Stimulated activated CD4-positive, alpha-beta T cell treated with anti-CD3 and anti-CD28 coated beads, Interleukin-1b, Interleukin-23, amount 100 ng/mL, for 48 hours (primary cell): ENCODE data around the gene GNG13.
"Not testable (repeated sequence)": the region's sequence is repeated elsewhere in the genome, so short reads cannot be mapped to it uniquely, and the experiment has no call there.

Source experiments
- DNase-seq: peaks from one replicate; pipeline ENCODE4 v3.0.0-alpha.2; 2020

The GNG13 gene

DNA sequence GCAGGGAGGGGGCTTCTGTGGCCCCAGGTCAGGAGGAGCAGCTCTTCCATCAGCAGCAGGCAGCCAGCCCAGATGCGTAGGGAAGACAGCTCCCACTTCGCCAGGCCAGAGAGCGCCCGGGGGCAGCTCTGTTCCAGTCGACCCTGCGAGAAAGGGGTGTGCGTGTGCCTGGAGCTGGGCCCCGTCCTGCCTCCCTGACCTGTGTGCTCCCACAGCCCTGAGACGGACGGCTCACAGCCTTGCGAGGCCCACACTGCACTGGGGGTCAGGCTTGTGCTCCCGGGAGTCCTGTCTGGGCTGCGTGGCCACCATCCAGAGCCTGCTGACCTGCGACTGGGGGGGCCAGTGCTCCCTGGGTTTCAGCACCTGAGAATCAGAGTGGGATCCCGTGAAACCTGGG lies 40.5 kb downstream of the GNG13 start:
- no peak for DNase-seq

DNA sequence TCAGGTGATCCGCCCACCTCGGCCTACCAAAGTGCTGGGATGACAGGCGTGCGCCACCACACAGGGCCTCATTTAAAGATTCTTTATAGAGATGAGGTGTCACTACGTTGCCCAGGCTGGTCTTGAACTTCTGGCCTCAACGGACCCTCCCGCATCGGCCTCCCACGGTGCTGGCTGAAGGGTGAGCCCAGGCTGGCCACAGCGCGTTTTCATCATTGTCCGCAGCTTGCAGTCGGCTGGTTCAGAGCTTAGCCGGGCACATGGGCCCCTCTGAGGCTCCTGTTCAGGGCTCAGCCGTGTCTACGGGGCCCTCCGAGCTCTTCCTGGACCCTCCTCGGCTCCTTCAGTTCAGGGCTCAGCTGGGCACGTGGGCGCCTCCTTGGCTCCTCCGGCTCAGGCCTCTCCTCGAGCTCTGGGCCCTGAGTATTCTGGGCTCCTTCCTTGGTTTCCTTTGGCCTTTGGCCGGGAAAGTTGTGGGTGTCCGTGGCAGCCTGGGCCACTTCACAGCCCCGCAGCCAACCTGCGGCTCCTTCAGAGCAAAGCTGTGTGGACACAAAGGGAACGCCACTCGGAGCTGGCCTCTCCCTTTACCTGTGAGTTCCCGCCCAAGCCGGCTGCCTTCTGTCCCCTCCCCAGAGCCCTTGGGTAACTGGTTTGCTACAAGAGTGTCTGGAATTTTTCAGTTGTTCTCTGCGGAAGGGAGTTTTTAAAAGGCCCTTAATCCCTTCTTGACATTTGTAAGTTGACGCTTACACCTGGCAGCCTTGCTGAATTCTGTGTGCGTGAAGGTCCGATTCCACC lies 41.2 kb downstream of the GNG13 start:
- DNase-seq, result no peak

DNA sequence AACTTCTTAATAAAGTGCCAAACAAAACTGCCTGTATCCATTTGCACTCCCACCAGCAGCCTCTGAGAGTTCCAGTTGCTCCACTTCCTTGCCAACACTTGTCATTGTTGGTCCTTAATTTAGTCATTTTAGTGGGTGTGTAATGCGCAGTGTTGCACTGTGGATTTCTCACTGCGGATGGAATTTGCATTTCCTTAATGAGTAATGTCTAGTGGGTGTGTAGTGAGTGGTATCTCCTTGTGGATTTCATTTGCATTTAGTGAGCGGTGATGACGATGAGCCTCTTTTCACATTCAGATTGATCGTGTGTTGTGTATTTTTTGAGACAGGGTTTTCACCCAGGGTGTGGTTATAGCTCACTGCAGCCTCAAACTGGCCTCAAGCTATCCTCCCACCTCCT lies 44.1 kb downstream of the GNG13 start:
- DNase-seq, result no peak

DNA sequence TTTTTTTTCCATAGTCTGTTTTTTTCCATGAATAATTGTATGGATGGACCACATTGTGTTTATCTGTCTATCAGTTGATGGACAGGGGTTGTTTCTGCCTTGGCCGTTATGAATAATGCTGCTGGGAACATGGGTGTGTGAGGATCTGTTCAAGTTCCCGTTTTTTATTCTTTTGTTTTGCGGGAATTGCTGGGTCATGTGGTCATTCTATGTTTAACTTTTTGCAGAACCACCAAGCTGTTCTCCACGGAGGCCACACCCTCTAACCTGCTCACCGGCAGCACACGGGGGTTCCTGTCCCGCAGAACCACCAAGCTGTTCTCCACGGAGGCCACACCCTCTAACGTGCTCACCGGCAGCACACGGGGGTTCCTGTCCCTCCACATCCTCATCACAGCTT lies 45.9 kb downstream of the GNG13 start:
- no peak for DNase-seq

DNA sequence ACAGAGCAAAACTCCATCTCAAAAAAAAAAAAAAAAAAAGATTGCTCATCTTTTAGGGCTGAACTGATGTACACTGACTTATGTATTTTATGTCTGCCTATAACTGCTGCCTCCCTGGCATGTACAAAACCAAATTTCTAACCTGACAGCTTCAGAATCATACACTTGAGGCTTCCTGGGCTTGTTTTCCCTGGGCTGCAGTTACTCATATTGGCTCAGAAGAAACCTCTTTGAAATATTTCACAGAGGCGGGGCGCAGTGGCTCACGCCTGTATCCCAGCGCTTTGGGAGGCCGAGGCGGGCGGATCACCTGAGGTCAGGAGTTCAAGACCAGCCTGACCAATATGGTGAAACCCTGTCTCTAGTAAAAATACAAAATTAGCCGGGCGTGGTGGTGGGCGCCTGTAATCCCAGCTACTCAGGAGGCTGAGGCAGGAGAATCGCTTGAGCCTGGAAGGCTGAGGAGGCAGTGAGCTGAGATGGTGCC lies 46.4 kb downstream of the GNG13 start:
- not testable (repeated sequence) for DNase-seq

DNA sequence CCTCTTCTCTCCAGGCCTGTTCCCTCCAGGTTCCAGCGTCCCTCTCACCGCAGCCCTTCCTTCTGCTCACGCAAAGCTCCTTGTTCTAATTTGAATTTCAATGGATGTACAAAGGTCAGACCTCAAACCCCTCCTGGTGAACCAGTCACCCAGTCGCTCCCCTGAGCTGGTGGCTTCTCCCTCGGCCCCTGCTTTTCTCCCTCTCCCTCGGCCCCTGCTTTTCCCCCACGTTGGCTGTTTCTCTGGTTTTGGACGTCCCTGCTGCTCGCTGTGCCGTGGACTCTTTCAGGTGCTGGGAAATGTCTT lies 48.6 kb downstream of the GNG13 start:
- DNase-seq, result no peak

DNA sequence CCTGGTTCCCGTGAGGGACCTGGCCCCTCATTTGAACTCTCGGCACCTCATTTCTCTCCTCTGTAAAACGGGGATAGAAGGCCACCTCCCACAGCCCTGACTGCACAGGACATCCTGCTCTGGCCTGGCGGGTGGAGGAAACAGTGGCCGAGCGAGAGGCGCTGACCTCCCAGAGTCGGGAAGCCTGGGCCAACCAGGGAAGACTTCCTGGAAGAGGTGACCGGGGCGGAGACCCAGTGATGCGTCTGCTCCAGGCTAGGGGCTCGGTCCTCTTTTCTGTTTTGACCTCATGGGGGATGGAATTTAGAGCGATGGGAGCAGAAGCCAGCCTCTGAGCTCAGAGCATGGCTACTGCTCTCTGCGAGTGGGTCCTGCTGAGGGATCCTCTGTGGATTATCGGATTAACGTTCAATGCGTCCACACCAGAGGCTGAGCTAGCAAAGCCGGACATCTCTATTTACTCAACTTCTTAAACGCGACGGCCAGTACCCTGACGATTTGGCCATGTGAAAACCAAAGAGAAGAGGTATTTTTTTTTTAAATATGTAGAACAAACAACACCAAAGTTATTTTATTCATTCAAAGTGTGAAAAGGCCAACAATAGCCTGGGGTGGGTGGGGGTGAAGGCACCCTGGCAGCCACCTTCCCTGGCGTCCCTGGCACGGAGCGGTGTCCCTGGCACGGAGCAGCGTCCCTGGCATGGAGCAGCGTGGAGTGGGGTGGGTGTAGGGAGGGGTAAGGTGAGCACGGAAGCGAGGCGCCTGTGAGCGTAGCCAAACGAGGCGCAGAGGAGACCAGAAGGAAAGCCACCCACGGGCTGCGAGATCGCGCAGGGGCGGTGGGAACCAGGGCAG lies 49.2 kb downstream of the GNG13 start:
- no peak for DNase-seq

DNA sequence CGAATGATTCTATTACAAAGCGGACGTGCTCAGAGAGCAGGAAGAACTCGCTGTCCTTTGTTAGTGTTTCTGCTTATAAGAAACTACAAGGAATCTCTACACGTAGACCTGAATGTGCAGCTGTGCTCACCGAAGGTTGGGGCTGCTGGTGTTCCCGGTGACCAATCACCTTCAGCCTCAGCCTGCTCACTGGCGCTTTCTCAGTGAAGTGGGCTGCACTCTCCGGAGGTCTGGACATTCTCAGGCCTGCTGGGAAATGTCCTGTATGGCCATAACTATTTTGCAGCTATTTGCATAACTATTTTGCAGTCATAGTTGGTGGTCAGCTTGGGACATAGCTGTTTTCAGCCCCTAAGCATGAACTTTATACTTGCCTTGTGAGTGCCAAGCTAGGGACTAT lies 50.0 kb downstream of the GNG13 start:
- DNase-seq, result no peak

DNA sequence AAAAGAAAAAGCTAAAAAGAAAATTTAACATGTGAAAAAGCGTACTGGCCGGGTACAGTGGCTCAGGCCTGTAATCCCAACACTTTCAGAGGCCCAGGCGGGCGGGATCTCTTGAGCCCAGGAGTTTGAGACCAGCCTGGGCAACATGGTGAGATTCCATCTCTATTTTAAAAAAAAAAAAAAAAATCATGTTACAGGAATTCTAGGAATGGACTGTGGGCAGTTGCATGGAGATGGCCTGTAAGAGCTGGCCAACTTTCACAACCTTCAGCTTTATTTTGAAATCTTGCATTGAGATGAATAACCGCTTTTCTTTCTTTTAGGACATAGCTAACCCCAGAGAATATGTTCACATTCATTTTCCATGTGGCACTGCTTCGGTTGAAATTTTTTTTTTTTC lies 51.5 kb downstream of the GNG13 start:
- no peak for DNase-seq
